B cell (primary cell): Measurements from ENCODE around the gene APP. TPM values are rescaled to one million over a fixed set of nuclear protein-coding genes. Genes with fewer than 3 reads are reported as not detected.

Experiments used
- ATAC-seq: fragments of 200-7000 bp; cut with Tn5 transposase; one replicate; pipeline ENCODE4 v1.10.0; 2021; ENCODE audit warnings: low read depth, mild to moderate bottlenecking, moderate number of reproducible peaks, moderate library complexity
- CTCF ChIA-PET: fragments of 350-600 bp; sonication (Branson Sonifier 250); formaldehyde crosslinking; loops from one replicate; lab custom pipeline; 2021; ENCODE audit warnings: antibody characterized with exemption, inconsistent platforms; lab: Charles Lee
- POLR2A ChIA-PET: fragments of 350-600 bp; sonication (Branson Sonifier 250); formaldehyde crosslinking; loops from one replicate; lab custom pipeline; 2021; ENCODE audit warnings: antibody characterized with exemption; lab: Charles Lee
- DNase-seq: peaks from one replicate; pipeline ENCODE4 v3.0.0; 2013
- H2AFZ ChIP-seq: 2 replicates; pipeline ENCODE4 v1.6.1; 2012; ENCODE audit warnings: mild to moderate bottlenecking, low read depth, low read length; ENCODE audit not compliant: insufficient read depth, poor library complexity, severe bottlenecking
- H3K27ac ChIP-seq, 2 donors: 1 replicate in 1 of 2; 2 replicates in 1 of 2; pipeline ENCODE4 v1.5.1; 2012 to 2013; ENCODE audit warnings: low read length in 2 of 2, mild to moderate bottlenecking in 2 of 2, moderate library complexity in 1 of 2
- H3K27me3 ChIP-seq, 4 experiments: fragments of 200-600 bp in 1 of 4; sonication (generic) in 1 of 4; replicated peaks in 1 of 4; 1 replicate in 2 of 4; 2 replicates in 2 of 4; pipeline versions ENCODE4 v1.6.1 to v1.7.0; 2013 to 2016; ENCODE audit warnings: low read length in 3 of 4, mild to moderate bottlenecking in 2 of 4, mixed read lengths in 1 of 4, moderate library complexity in 1 of 4; ENCODE audit not compliant: insufficient read depth in 4 of 4, control insufficient read depth in 3 of 4; ENCODE audit errors: control extremely low read depth in 1 of 4
- H3K36me3 ChIP-seq, 2 experiments: replicated peaks in 1 of 2; 1 replicate in 1 of 2; 2 replicates in 1 of 2; pipeline versions ENCODE4 v1.6.1 to v1.7.1; 2013; ENCODE audit warnings: low read length in 1 of 2; ENCODE audit not compliant: insufficient read depth in 2 of 2, control insufficient read depth in 1 of 2; ENCODE audit errors: control extremely low read depth in 1 of 2, extremely low read depth in 1 of 2
- H3K4me1 ChIP-seq, 2 donors: fragments of 200-600 bp in 1 of 2; sonication (generic) in 1 of 2; 1 replicate in 1 of 2; 2 replicates in 1 of 2; pipeline versions ENCODE4 v1.5.1 to v1.6.1; 2013 to 2017; ENCODE audit warnings: low read length in 2 of 2; ENCODE audit not compliant: control insufficient read depth in 2 of 2, insufficient read depth in 2 of 2
- H3K4me2 ChIP-seq: replicated peaks from 2 replicates; pipeline ENCODE3; 2012; ENCODE audit warnings: mild to moderate bottlenecking, low read depth, low read length; ENCODE audit not compliant: poor library complexity, severe bottlenecking
- H3K4me3 ChIP-seq, 5 experiments: fragments of 200-600 bp in 1 of 5; sonication (generic) in 1 of 5; 1 replicate in 3 of 5; 2 replicates in 2 of 5; pipeline versions ENCODE4 v1.5.1 to v1.7.0; 2011 to 2016; ENCODE audit warnings: low read length in 4 of 5, mild to moderate bottlenecking in 4 of 5, low read depth in 2 of 5, control low read depth in 1 of 5, moderate library complexity in 1 of 5; ENCODE audit not compliant: insufficient read depth in 1 of 5; ENCODE audit errors: control extremely low read depth in 1 of 5, extremely low read depth in 1 of 5
- H3K79me2 ChIP-seq: fragments of 200-600 bp; sonication (generic); one replicate; pipeline ENCODE4 v1.6.0; 2016; ENCODE audit warnings: low read length; ENCODE audit not compliant: control insufficient read depth, insufficient read depth
- H3K9ac ChIP-seq: fragments of 200-600 bp; sonication (generic); 2 replicates; pipeline ENCODE4 v1.6.1; 2017; ENCODE audit warnings: mild to moderate bottlenecking, low read length, moderate library complexity
- H3K9me3 ChIP-seq, 3 donors: one replicate each; pipeline versions ENCODE4 v1.6.1 to v1.7.1; 2013; ENCODE audit warnings: low read length in 2 of 3; ENCODE audit not compliant: control insufficient read depth in 2 of 3, insufficient read depth in 1 of 3; ENCODE audit errors: control extremely low read depth in 1 of 3
- H4K20me1 ChIP-seq: 2 replicates; pipeline ENCODE4 v1.6.0; 2012; ENCODE audit warnings: mild to moderate bottlenecking, low read length; ENCODE audit not compliant: insufficient read depth, control insufficient read depth, poor library complexity, severe bottlenecking
- H3K27ac Mint-ChIP-seq: one replicate; pipeline ENCODE4 v1.8.0; 2021; ENCODE audit warnings: mixed read lengths
- H3K27me3 Mint-ChIP-seq: one replicate; pipeline ENCODE4 v1.8.0; 2021; ENCODE audit warnings: mixed read lengths
- H3K4me1 Mint-ChIP-seq: one replicate; pipeline ENCODE4 v1.8.0; 2021; ENCODE audit warnings: mixed read lengths
- H3K4me3 Mint-ChIP-seq: one replicate; pipeline ENCODE4 v1.8.0; 2021; ENCODE audit warnings: mixed read lengths
- H3K9me3 Mint-ChIP-seq: one replicate; pipeline ENCODE4 v1.8.0; 2022; ENCODE audit warnings: mixed read lengths; ENCODE audit not compliant: insufficient read depth
- EZH2 ChIP-seq: IDR thresholded peaks from 2 replicates; pipeline ENCODE4 v1.6.1; 2012; ENCODE audit warnings: borderline replicate concordance, low read depth, mild to moderate bottlenecking, moderate library complexity, low read length; ENCODE audit not compliant: insufficient read depth, poor library complexity, severe bottlenecking
- WGBS: methylation state at CpG from one replicate; pipeline ENCODE4 v1.1.5; 2013; ENCODE audit warnings: missing lambda C conversion rate; ENCODE audit not compliant: insufficient coverage; 5-methylcytosine and 5-hydroxymethylcytosine counted together
- intact Hi-C: fragments of 100-400 bp; cut with micrococcal nuclease; formaldehyde crosslinking; loops from one replicate; pipeline ENCODE4 v1.10.0; 2022
- polyA plus RNA-seq: library from polyadenylated mRNA; depleted of rRNA; stranded (reverse); fragments of >200 nt; gene quantifications from 2 replicates; pipeline ENCODE4 v1.2.3, GENCODE V29; 2012
- total RNA-seq, 2 donors: library from RNA; stranded (reverse); fragments of 120-200 nt in 1 of 2; gene quantifications; 1 replicate in 1 of 2; 2 replicates in 1 of 2; pipeline versions ENCODE4 v1.2.3 to v1.2.4, GENCODE V29; 2013 to 2022
- TF ChIP-seq, protein P1 (sequence below): fragments of 200-600 bp; IDR thresholded peaks from one replicate; pipeline ENCODE4 v1.8.0; 2022; ENCODE audit warnings: antibody characterized with exemption, mild to moderate bottlenecking

APP gene
- total and polyA plus RNA-seq, 2 donors (not counting 1 experiment from before 2014, with no cell fraction given), result 28.3 to 34.7 TPM

DNA sequence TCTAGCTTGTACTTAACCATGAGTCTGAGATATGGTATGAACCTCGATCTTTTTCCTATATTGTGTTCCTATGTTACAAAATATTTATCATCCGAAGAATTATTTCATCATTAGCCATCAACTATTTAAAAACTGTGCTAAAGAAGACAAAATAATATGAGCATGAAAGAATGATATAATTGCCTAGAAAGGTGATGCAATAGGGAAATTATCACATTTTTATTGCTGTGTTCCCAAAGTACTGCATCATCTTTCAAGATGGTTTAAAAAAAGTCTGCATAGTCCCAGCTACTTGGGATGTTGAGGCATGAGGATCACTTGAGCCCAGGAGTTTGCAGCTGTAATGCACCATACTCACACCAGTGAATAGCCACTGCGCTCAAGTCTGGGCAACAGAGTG, 126.7 kb downstream of the APP start:
- no peak overlapping the region for H3K4me3 Mint-ChIP-seq
- no peak for DNase-seq
- TF ChIP-seq, protein P1, sequence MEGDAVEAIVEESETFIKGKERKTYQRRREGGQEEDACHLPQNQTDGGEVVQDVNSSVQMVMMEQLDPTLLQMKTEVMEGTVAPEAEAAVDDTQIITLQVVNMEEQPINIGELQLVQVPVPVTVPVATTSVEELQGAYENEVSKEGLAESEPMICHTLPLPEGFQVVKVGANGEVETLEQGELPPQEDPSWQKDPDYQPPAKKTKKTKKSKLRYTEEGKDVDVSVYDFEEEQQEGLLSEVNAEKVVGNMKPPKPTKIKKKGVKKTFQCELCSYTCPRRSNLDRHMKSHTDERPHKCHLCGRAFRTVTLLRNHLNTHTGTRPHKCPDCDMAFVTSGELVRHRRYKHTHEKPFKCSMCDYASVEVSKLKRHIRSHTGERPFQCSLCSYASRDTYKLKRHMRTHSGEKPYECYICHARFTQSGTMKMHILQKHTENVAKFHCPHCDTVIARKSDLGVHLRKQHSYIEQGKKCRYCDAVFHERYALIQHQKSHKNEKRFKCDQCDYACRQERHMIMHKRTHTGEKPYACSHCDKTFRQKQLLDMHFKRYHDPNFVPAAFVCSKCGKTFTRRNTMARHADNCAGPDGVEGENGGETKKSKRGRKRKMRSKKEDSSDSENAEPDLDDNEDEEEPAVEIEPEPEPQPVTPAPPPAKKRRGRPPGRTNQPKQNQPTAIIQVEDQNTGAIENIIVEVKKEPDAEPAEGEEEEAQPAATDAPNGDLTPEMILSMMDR, result no peak
- no peak for TF ChIP-seq EZH2
- Histone ChIP-seq H4K20me1 (no peaks in the 10 kb centered on the region), H3K79me2 (no peaks in the 10 kb centered on the region), H3K27me3 (no peaks in the 10 kb centered on the region), H3K4me2 (no peak overlapping the region), H3K27ac (no peak overlapping the region), H3K4me3 (no peak overlapping the region), H3K9ac (no peak overlapping the region), H3K4me1 (no peaks in the 10 kb centered on the region), H3K9me3 (no peaks in the 10 kb centered on the region), H2AFZ (no peak overlapping the region), H3K36me3 (peaks cover 0 to 2% of the 10 kb centered on the region in 2 experiments)
- no CpG with 5 or more reads among the region's 3 CpGs for WGBS
- no peaks in the 10 kb centered on the region for H3K4me1 Mint-ChIP-seq
- H3K9me3 Mint-ChIP-seq, result no peaks in the 10 kb centered on the region
- no peak for ATAC-seq
- ChIA-PET POLR2A (no interaction called here), CTCF (no interaction called here)
- H3K27me3 Mint-ChIP-seq, result no peaks in the 10 kb centered on the region
- no peak overlapping the region for H3K27ac Mint-ChIP-seq
- intact Hi-C loops, result no loop called here

DNA sequence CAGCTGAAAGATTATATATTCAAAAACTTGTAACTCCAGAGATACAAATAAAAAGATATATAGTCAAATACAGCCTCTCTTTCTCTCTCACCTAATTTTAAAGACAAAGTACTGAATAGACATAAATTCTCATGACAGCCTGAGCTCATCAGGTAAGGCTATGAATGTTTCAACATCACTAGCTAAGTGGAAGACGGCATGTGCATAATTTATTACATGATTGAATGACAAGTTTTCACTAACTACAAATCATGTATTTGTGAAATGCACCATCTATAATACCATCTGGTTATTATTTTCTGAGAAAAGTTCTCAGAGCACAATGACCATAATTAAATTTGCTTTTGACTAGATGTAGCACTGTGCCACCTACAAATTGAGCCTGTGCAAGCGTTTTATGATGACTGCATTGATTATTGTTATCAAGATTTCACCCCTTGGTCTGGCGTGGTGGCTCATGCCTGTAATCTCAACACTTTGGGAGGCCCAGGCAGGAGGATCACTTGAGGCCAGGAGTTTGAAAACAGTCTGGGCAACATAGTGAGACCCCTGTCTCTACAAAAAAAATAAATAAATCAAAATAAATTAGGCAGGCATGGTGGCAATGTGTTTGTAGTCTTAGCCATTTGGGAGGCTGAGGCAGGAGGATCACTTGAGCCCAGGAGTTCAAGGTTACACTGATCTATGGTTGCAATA, 128.2 kb downstream of the APP start:
- no peak overlapping the region for H3K27ac Mint-ChIP-seq
- no peaks in the 10 kb centered on the region for H3K9me3 Mint-ChIP-seq
- WGBS, result 74% methylated on average over 2 of the region's 3 CpGs
- Histone ChIP-seq H3K79me2 (no peaks in the 10 kb centered on the region), H3K9ac (no peak overlapping the region), H3K4me3 (no peak overlapping the region), H3K27me3 (no peaks in the 10 kb centered on the region), H3K4me2 (no peak overlapping the region), H3K9me3 (no peaks in the 10 kb centered on the region), H3K27ac (no peak overlapping the region), H4K20me1 (no peaks in the 10 kb centered on the region), H2AFZ (no peak overlapping the region), H3K36me3 (peaks cover 0 to 2% of the 10 kb centered on the region in 2 experiments), H3K4me1 (no peaks in the 10 kb centered on the region)
- ATAC-seq, result no peak
- H3K4me3 Mint-ChIP-seq, result no peak overlapping the region
- H3K4me1 Mint-ChIP-seq, result no peaks in the 10 kb centered on the region
- TF ChIP-seq, protein P1, result no peak
- TF ChIP-seq EZH2, result no peak
- no peaks in the 10 kb centered on the region for H3K27me3 Mint-ChIP-seq
- ChIA-PET CTCF (no interaction called here), POLR2A (no interaction called here)
- DNase-seq, result no peak
- intact Hi-C loops, result no loop called here
